Suprapubic skin (tissue), 4 donors: ENCODE data around the gene ACAD10. TPM values are rescaled to one million over a fixed set of nuclear protein-coding genes. Genes with fewer than 3 reads are reported as not detected.
A peak's percentile ranks its signal among the peaks of the same experiment; 100 is the strongest.
"Not testable (repeated sequence)": the region's sequence is repeated elsewhere in the genome, so short reads cannot be mapped to it uniquely, and the experiment has no call there.

Experiments
- DNase-seq, 2 donors: peaks; one replicate each; pipeline ENCODE4 v3.0.0-alpha.2; 2019; ENCODE audit warnings: low spot score in 2 of 2
- H3K27ac ChIP-seq: fragments of 200-600 bp; sonication (generic); one replicate; pipeline ENCODE4 v1.5.1; 2019
- H3K27me3 ChIP-seq: fragments of 200-600 bp; sonication (generic); one replicate; pipeline ENCODE4 v1.5.1; 2019
- H3K36me3 ChIP-seq: fragments of 200-600 bp; sonication (generic); one replicate; pipeline ENCODE4 v1.5.1; 2019
- H3K4me1 ChIP-seq: fragments of 200-600 bp; sonication (generic); one replicate; pipeline ENCODE4 v1.5.1; 2019
- H3K4me3 ChIP-seq: fragments of 200-600 bp; sonication (generic); one replicate; pipeline ENCODE4 v1.5.1; 2019; ENCODE audit warnings: mild to moderate bottlenecking
- H3K9me3 ChIP-seq: fragments of 200-600 bp; sonication (generic); one replicate; pipeline ENCODE4 v1.5.1; 2019
- CTCF ChIP-seq, 2 donors: fragments of 200-600 bp in 1 of 2; fragments of 450-650 bp in 1 of 2; sonication (generic) in 1 of 2; IDR thresholded peaks; one replicate each; pipeline ENCODE4 v1.5.1; 2016 to 2019; ENCODE audit warnings: antibody characterized with exemption in 2 of 2, mild to moderate bottlenecking in 1 of 2, moderate library complexity in 1 of 2
- EP300 ChIP-seq: sonication (generic); formaldehyde crosslinking; IDR thresholded peaks from one replicate; pipeline ENCODE4 v1.6.1; 2017; ENCODE audit warnings: antibody characterized with exemption
- POLR2A ChIP-seq, 2 donors: fragments of 450-650 bp; IDR thresholded peaks; one replicate each; pipeline ENCODE4 v1.6.1; 2017; ENCODE audit warnings: antibody characterized with exemption in 2 of 2, mild to moderate bottlenecking in 2 of 2, moderate library complexity in 2 of 2
- POLR2AphosphoS5 ChIP-seq, 3 donors: sonication (generic); formaldehyde crosslinking; IDR thresholded peaks; one replicate each; pipeline ENCODE4 v1.6.1; 2017; ENCODE audit warnings: antibody characterized with exemption in 3 of 3
- WGBS: methylation state at CpG from one replicate; pipeline ENCODE4 v1.1.5; 2018; 5-methylcytosine and 5-hydroxymethylcytosine counted together
- total RNA-seq, 4 donors: library from RNA; depleted of rRNA; stranded (reverse); fragments of >200 nt; gene quantifications; one replicate each; pipeline ENCODE4 v1.1.0, GENCODE V29; 2016

Gene ACAD10
- total RNA-seq, 4 donors from 2014 or later: 22.8 to 75.7 (median 26.5) TPM

- Histone ChIP-seq H3K9me3 (no peaks in the 10 kb centered on the region), H3K27ac (no peak overlapping the region), H3K27me3 (no peaks in the 10 kb centered on the region), H3K4me1 (no peaks in the 10 kb centered on the region), H3K4me3 (no peak overlapping the region), H3K36me3 (peaks cover 92% of the 10 kb centered on the region)
- TF ChIP-seq POLR2AphosphoS5 (IDR thresholded peaks at IDR 0.05): no peak
- no peak for TF ChIP-seq POLR2A (IDR thresholded peaks at IDR 0.05)
- TF ChIP-seq EP300: no peak
- no peak for TF ChIP-seq CTCF (IDR thresholded peaks at IDR 0.05)
- 79% methylated on average over 3 of the region's 3 CpGs for WGBS
- DNase-seq: no peak
Observed at GRCh38 chr12:111673503-111673902, 12.3 kb upstream of the ACAD10 start.

- WGBS: 95% methylated on average over 5 of the region's 5 CpGs
- H3K36me3 ChIP-seq: peaks cover 96% of the 10 kb centered on the region
Observed at GRCh38 chr12:111677186-111677585, 8.7 kb upstream of the ACAD10 start.

GRCh38 chr12:111684485-111685198 lies 1.2 kb upstream of the ACAD10 start:
- not testable (repeated sequence) for DNase-seq, H3K27me3 ChIP-seq, H3K9me3 ChIP-seq
- H3K36me3 ChIP-seq: peaks cover 35% of the 10 kb centered on the region
- WGBS: 78% methylated on average over 13 of the region's 13 CpGs
- peak overlapping the region; percentile 77 for H3K4me3 ChIP-seq
- peak overlapping the region; percentile 85 for H3K27ac ChIP-seq
- peaks cover 29% of the 10 kb centered on the region for H3K4me1 ChIP-seq

More at GRCh38 chr12:111677186-111677585, 8.7 kb upstream of the ACAD10 start:
- Histone ChIP-seq H3K4me1 (no peaks in the 10 kb centered on the region), H3K27ac (no peak overlapping the region), H3K4me3 (no peak overlapping the region), H3K27me3 (no peaks in the 10 kb centered on the region), H3K9me3 (no peaks in the 10 kb centered on the region)
- no peak for DNase-seq
- no peak for TF ChIP-seq CTCF (IDR thresholded peaks at IDR 0.05)
- no peak for TF ChIP-seq POLR2A (IDR thresholded peaks at IDR 0.05)
- no peak for TF ChIP-seq EP300
- TF ChIP-seq POLR2AphosphoS5 (IDR thresholded peaks at IDR 0.05): no peak

- peak in 1 of 2 donors; percentile 58 for DNase-seq
- peaks cover 28% of the 10 kb centered on the region for H3K36me3 ChIP-seq
- H3K27me3 ChIP-seq: no peaks in the 10 kb centered on the region
- peak overlapping the region; percentile 85 for H3K27ac ChIP-seq
- H3K9me3 ChIP-seq: no peaks in the 10 kb centered on the region
- no peak for TF ChIP-seq CTCF (IDR thresholded peaks at IDR 0.05)
- TF ChIP-seq EP300: no peak
- TF ChIP-seq POLR2A (IDR thresholded peaks at IDR 0.05): no peak
- no peak for TF ChIP-seq POLR2AphosphoS5 (IDR thresholded peaks at IDR 0.05)
- H3K4me1 ChIP-seq: peaks cover 29% of the 10 kb centered on the region
- 0% methylated on average over 11 of the region's 36 CpGs for WGBS
- H3K4me3 ChIP-seq: peak overlapping the region; percentile 77
Observed at GRCh38 chr12:111685322-111685810, 487 bp upstream of the ACAD10 start.

- Histone ChIP-seq H3K4me3 (peak overlapping the region; percentile 77), H3K27me3 (no peaks in the 10 kb centered on the region), H3K9me3 (no peaks in the 10 kb centered on the region), H3K36me3 (peaks cover 15% of the 10 kb centered on the region), H3K27ac (peak overlapping the region; percentile 85), H3K4me1 (peaks cover 29% of the 10 kb centered on the region)
- no peak for TF ChIP-seq POLR2A (IDR thresholded peaks at IDR 0.05)
- TF ChIP-seq POLR2AphosphoS5 (IDR thresholded peaks at IDR 0.05): no peak
- TF ChIP-seq CTCF (IDR thresholded peaks at IDR 0.05): no peak
- TF ChIP-seq EP300: no peak
- 19% methylated on average over 14 of the region's 15 CpGs for WGBS
- no peak for DNase-seq
Observed at GRCh38 chr12:111686574-111687105, 787 bp downstream of the ACAD10 start.
